ENCODE data around the gene CTXN3.

Gene CTXN3

GRCh38 chr5:127649018-127649439, at the start of gene CTXN3:
CTXN3 (plus strand) TSS chr5:127649082; CDS start chr5:127657522, 8,440 bp downstream.
- DNase-seq (ENCODE audit: low read depth, low spot score): no peak

- DNase-seq (ENCODE audit: low read depth, low spot score): no peak
Measured at GRCh38 chr5:127599320-127599719, 49.6 kb upstream of the CTXN3 start.

- no peak for DNase-seq (ENCODE audit: low read depth, low spot score)
Measured at GRCh38 chr5:127599847-127600246, 49.0 kb upstream of the CTXN3 start.

GRCh38 chr5:127601111-127601510, 47.8 kb upstream of the CTXN3 start:
- no peak for DNase-seq (ENCODE audit: low read depth, low spot score)

DNA sequence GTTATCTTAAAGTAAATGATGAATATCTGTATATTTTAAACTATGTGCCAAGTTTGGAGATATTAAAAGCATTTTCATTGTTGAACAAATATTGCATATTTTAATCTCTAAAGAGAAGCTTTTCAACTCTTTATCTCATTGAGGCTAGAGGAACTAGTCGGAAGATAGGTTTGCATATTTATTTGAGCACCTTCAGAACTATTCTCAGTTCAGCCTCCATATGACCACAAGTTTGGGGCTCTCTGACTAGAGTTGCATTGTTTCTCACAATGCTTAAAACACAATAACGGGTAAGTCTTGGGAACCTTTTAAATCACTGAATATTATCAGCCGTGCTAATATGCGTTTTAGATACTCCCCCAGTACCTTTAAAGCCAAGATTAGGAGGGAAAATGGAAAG, 47.3 kb upstream of the CTXN3 start:
- no peak for DNase-seq (ENCODE audit: low read depth, low spot score)

DNA sequence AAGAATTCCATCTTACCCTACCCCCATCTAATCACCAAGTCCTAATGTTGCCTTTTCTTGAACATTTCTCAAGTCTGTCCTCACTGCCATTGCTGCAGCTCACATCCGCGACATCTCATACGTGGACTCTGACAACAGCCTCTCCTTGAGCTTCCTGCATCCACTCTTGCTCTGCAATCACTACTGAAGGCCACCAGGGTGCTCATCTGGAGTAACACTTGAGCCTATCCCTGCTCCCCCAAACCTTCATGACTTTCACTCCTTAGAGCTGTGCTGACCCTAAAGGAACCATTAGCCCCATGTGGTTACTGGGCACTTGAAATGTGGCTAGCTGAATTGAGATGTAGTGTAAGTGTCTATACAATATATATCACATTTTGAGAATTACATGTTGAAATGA, 46.4 kb upstream of the CTXN3 start:
- DNase-seq (ENCODE audit: low read depth, low spot score): no peak

- no peak for DNase-seq (ENCODE audit: low read depth, low spot score)
Measured at GRCh38 chr5:127602896-127603844, 45.7 kb upstream of the CTXN3 start.

GRCh38 chr5:127608077-127608660, 40.7 kb upstream of the CTXN3 start:
- no peak for DNase-seq (ENCODE audit: low read depth, low spot score)

DNA sequence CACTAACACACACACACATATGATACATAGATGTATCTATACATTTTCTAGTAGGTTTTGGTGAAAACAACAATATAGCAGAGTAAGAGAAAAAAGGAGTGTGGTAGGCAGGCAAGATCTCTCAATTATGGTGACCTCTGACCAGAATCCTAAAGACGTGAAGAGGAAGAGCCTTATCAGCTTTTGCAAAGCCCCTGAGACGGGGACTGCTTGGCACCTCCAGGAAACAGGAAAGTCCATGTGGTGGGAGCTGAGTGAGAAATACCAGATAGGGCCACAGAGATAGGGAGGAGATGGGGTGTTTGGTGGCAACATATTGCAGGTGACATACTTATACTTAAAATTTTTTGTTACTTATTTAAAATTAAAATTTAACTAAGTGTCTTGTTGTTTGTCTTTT, 39.9 kb upstream of the CTXN3 start:
- DNase-seq (ENCODE audit: low read depth, low spot score): no peak

DNA sequence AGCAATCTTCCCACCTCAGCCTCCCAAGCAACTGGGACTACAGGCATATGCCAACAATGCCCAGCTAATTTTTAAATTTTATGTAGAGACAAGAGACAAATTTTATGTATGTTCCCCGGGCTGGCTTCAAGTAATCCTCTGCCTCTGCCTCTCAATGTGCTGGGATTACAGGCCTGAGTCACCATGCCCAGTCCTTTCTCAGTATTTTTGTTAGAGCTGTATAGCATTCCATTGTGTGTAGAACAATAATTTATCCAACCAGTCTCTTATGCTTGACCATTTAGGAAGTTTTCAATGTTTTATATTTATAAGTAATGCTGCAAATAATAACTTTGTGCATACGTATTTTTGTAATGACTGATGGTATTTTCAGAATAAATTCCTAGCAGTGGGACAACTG, 38.9 kb upstream of the CTXN3 start:
- no peak for DNase-seq (ENCODE audit: low read depth, low spot score)

- DNase-seq (ENCODE audit: low read depth, low spot score): no peak
Measured at GRCh38 chr5:127612441-127613141, 36.3 kb upstream of the CTXN3 start.

DNA sequence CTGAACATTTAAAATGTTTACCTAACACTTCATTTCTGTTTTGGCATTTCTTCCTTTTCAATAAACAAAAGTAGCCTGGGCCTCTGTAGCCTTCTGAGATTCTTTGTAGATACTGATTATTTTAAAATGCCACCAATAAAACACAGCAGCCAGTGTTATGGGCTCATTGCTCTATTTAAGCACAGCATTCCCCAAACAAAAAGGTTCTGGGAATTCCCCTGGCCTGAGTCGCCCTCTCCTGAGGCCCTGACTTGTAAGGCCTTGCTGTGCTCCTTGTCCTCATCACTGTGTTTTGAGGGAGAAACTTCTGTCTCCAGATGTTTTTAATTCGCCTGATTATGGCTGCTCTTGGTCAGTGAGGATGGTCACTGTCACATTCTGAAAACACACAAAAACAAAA, 33.0 kb upstream of the CTXN3 start:
- no peak for DNase-seq (ENCODE audit: low read depth, low spot score)

GRCh38 chr5:127619908-127620479, 28.9 kb upstream of the CTXN3 start:
- DNase-seq (ENCODE audit: low read depth, low spot score): no peak

DNA sequence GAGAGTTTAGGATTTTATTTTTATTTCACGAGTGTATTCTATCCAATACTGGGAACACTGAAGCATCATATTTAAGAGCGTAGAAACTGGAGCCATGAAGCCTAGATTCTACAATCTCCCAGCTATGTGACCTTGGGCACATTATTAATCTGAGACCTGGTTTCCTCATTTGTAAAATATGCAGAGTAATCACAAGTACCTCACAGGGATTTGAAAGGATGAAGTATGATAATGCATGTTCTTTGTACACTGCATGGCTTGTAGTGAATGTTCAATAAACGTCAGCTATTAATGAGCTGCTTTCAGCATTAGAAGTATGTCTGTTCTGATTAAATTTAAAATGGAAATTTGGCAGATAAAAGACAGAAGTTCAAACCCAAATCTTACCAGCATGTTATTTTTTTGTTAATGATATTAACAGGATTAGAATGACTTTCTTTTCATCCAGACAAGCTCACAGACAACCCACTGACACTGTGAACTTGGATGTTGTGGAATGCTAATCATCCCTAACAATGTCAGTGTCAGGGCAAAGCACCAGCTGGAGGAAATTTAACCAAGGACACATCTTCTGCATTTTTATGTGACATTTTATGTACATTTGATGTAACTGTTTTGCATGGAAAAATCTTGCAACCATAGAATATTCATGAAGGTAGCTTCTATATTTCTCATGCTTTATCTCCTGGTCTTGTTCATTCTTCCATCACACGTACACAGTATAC, 27.1 kb upstream of the CTXN3 start:
- DNase-seq (ENCODE audit: low read depth, low spot score): no peak

DNA sequence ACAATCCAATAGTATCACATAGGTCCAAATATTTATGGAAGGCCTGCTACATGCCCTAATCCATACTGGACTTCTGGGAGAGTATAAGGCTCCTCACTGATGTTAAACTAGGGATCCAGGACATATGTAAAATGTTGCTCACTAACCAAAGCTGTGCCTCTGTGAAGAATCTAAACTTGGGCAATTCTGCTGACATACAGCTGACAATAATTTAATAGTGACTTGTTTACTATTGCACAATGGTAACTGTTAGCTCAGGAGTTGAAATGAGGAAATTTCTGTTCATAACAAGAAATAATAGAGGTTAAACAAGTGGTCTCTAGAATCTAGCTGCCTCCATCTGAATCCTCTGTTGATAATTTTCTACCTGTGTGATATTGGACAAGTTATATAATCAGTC, 14.9 kb upstream of the CTXN3 start:
- DNase-seq (ENCODE audit: low read depth, low spot score): no peak

- no peak for DNase-seq (ENCODE audit: low read depth, low spot score)
Measured at GRCh38 chr5:127639828-127640227, 9.1 kb upstream of the CTXN3 start.

DNA sequence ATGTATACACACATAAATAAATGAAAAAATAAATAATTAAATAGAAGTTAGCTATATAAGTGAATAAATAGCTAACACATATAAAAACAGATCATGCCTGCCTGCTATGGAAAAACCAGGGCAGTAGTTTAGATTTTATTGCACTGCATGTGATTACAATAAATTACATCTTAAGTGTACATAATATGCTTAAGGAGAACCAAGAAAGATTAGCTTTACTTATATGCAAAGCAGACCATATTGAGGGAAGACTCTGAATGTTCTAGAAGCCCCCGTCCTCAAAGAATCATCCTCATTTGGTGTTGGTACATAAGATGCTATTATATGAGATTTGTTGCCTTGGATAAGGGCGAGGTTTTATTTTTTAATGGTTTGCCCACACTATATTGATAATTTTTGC, 5.9 kb upstream of the CTXN3 start:
- no peak for DNase-seq (ENCODE audit: low read depth, low spot score)

- no peak for DNase-seq (ENCODE audit: low read depth, low spot score)
Measured at GRCh38 chr5:127643607-127644006, 5.3 kb upstream of the CTXN3 start.

GRCh38 chr5:127645300-127645726, 3.6 kb upstream of the CTXN3 start:
- no peak for DNase-seq (ENCODE audit: low read depth, low spot score)

GRCh38 chr5:127647361-127647958, 1.4 kb upstream of the CTXN3 start:
- no peak for DNase-seq (ENCODE audit: low read depth, low spot score)

DNA sequence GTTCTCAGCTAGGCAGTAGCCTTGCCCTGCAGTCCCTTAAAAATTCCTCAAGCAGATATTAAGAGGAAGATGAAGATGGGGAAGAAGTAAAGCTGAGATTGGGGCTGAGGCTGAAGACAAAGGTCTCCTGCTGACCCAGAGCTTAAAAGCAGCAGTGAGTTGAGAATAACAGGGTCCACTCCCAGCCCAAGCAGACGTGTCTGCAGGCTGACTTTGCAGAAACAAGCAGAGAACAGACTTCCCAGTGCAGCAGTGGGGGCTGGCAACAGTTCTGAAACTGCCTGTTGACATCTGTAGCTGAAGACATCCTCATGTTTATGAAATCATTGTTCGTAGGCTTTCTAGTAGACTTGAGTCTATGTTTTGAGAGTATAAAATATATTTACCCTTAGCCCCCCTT, 1.1 kb downstream of the CTXN3 start:
- DNase-seq (ENCODE audit: low read depth, low spot score): no peak

All from smooth muscle cell of the brain vasculature (primary cell).